Measurements from ENCODE around the gene PUSL1. TPM values are rescaled to one million over a fixed set of nuclear protein-coding genes. Genes with fewer than 3 reads are reported as not detected.

The PUSL1 gene
- total and polyA plus RNA-seq, 2 experiments from 2014 or later, result 41.5 to 55.8 TPM

- no peak for TF ChIP-seq CREB1 (CRISPR knock-in tag; IDR thresholded peaks at IDR 0.05; ENCODE audit: low read depth)
- no peak for TF ChIP-seq REST (IDR thresholded peaks at IDR 0.05; ENCODE audit: unreplicated experiment)
- no peak for TF ChIP-seq STAT1 (IDR thresholded peaks at IDR 0.05; ENCODE audit: unreplicated experiment)
- no peak for TF ChIP-seq NANOG (IDR thresholded peaks at IDR 0.05; ENCODE audit: borderline replicate concordance)
- TF ChIP-seq ZNF114 (CRISPR knock-in tag; IDR thresholded peaks at IDR 0.05), result no peak
- no peak for TF ChIP-seq ETS1 (IDR thresholded peaks at IDR 0.05)
- TF ChIP-seq EZH2phosphoT487 (IDR thresholded peaks at IDR 0.05; ENCODE audit: unreplicated experiment), result no peak
- no peak for TF ChIP-seq ZNF331 (CRISPR knock-in tag; IDR thresholded peaks at IDR 0.05; ENCODE audit: low read depth)
- TF ChIP-seq CTCF (conservative IDR thresholded peaks at IDR 0.05; ENCODE audit: low read depth in 2 of 2), result no peak
- TF ChIP-seq ZNF462 (CRISPR knock-in tag; IDR thresholded peaks at IDR 0.05), result no peak
- no peak for TF ChIP-seq EZH2 (IDR thresholded peaks at IDR 0.05; ENCODE audit: low read depth, unreplicated experiment)
- no peak for TF ChIP-seq POLR2AphosphoS5 (IDR thresholded peaks at IDR 0.05; ENCODE audit: low read depth)
- TF ChIP-seq JUNB (IDR thresholded peaks at IDR 0.05; ENCODE audit: unreplicated experiment), result no peak
- H3K4me3 ChIP-seq, result no peak overlapping the region
- peaks cover 20% of the 10 kb centered on the region for H3K27me3 Mint-ChIP-seq (ENCODE audit: insufficient read depth, low read depth, poor library complexity)
- H3K79me2 ChIP-seq (replicated peaks; ENCODE audit: insufficient read depth), result peaks cover 39% of the 10 kb centered on the region
- no peak overlapping the region for H3K27ac Mint-ChIP-seq
- no peak overlapping the region for H3K4me3 Mint-ChIP-seq
- H2AFZ ChIP-seq, result no peak overlapping the region
- peaks cover 5% of the 10 kb centered on the region for H3K4me1 ChIP-seq (ENCODE audit: insufficient read depth)
- peaks cover 63% of the 10 kb centered on the region for H3K36me3 Mint-ChIP-seq (ENCODE audit: low read depth)
- H3F3A ChIP-seq (replicated peaks; ENCODE audit: low read depth), result 0 out of 2 replicates have a peak, but pooled peaks cover 11% of the 10 kb centered on the region
- DNase-seq (ENCODE audit: low spot score), result no peak
- no peak overlapping the region for H3K4me2 ChIP-seq
- no peak for ATAC-seq
- H3K27ac ChIP-seq (ENCODE audit: low read depth), result no peak overlapping the region
- H3K9me3 Mint-ChIP-seq, result no peaks in the 10 kb centered on the region
- H4K20me1 ChIP-seq (replicated peaks; ENCODE audit: insufficient read depth), result peaks cover 24% of the 10 kb centered on the region
- no peaks in the 10 kb centered on the region for H3K27me3 ChIP-seq (ENCODE audit: insufficient read depth)
- H3K9me2 ChIP-seq (ENCODE audit: insufficient read depth), result no peaks in the 10 kb centered on the region
- peaks cover 14% of the 10 kb centered on the region; the same call in 1 of the 2 replicates for H3K36me3 ChIP-seq (ENCODE audit: insufficient read depth)
- peaks cover 12% of the 10 kb centered on the region for H3K4me1 Mint-ChIP-seq
Measured at GRCh38 chr1:1262758-1263157, 45.6 kb upstream of the PUSL1 start.

Measured in GM23338 (cell line).